GM19239 (cell line): Measurements from ENCODE around the gene EHD2.
"Not testable (repeated sequence)": the region's sequence is repeated elsewhere in the genome, so short reads cannot be mapped to it uniquely, and the experiment has no call there.

Experiments
- DNase-seq: peaks from one replicate; pipeline ENCODE4 v3.0.0; 2011; ENCODE audit warnings: low spot score; ENCODE audit not compliant: insufficient read length
- FAIRE-seq: peaks from 2 replicates; lab custom pipeline; 2011; peaks lifted over from hg19 to GRCh38; lab: Jason Lieb, UNC

EHD2 gene

GRCh38 chr19:47742634-47743033 lies 29.4 kb downstream of the EHD2 start:
- FAIRE-seq (no peak), DNase-seq (no peak)

- peak; percentile 95 for FAIRE-seq
Observed at GRCh38 chr19:47745010-47745901, 32.0 kb downstream of the EHD2 start, which contains the start of gene NOP53. Gene NOP53 (plus strand): TSS chr19:47745546. CDS start chr19:47745560, 14 bp downstream.

GRCh38 chr19:47746129-47746528 lies 32.9 kb downstream of the EHD2 start:
- not testable (repeated sequence) for FAIRE-seq, DNase-seq

More at GRCh38 chr19:47745010-47745901, 32.0 kb downstream of the EHD2 start, which contains the start of gene NOP53:
- peak; percentile 95 for DNase-seq

GRCh38 chr19:47749326-47749725 lies 36.1 kb downstream of the EHD2 start:
- DNase-seq: no peak

GRCh38 chr19:47750752-47751151 lies 37.5 kb downstream of the EHD2 start:
- DNase-seq (no peak), FAIRE-seq (no peak)

More at GRCh38 chr19:47749326-47749725, 36.1 kb downstream of the EHD2 start:
- no peak for FAIRE-seq

GRCh38 chr19:47752440-47753211 lies 39.4 kb downstream of the EHD2 start:
- DNase-seq: no peak
- FAIRE-seq: no peak

GRCh38 chr19:47754206-47755064 lies 41.2 kb downstream of the EHD2 start:
- FAIRE-seq (no peak), DNase-seq (no peak)

GRCh38 chr19:47755065-47755761 lies 42.0 kb downstream of the EHD2 start:
- FAIRE-seq (no peak), DNase-seq (no peak)

- FAIRE-seq: no peak
Observed at GRCh38 chr19:47755762-47756626, 42.8 kb downstream of the EHD2 start.

GRCh38 chr19:47756627-47756929 lies 43.4 kb downstream of the EHD2 start:
- DNase-seq: no peak
- no peak for FAIRE-seq

More at GRCh38 chr19:47755762-47756626, 42.8 kb downstream of the EHD2 start:
- no peak for DNase-seq

- DNase-seq: no peak
- no peak for FAIRE-seq
Observed at GRCh38 chr19:47756953-47757608, 43.9 kb downstream of the EHD2 start.

GRCh38 chr19:47757617-47758442 lies 44.6 kb downstream of the EHD2 start:
- DNase-seq: no peak
- no peak for FAIRE-seq

- DNase-seq: no peak
- no peak for FAIRE-seq
Observed at GRCh38 chr19:47758443-47758804, 45.2 kb downstream of the EHD2 start.

GRCh38 chr19:47760632-47760999 lies 47.4 kb downstream of the EHD2 start:
- FAIRE-seq (no peak), DNase-seq (no peak)

- no peak for DNase-seq
- no peak for FAIRE-seq
Observed at GRCh38 chr19:47761566-47761965, 48.3 kb downstream of the EHD2 start.

- FAIRE-seq (no peak), DNase-seq (no peak)
Observed at GRCh38 chr19:47762151-47762550, 48.9 kb downstream of the EHD2 start.

GRCh38 chr19:47762615-47763308 lies 49.5 kb downstream of the EHD2 start:
- DNase-seq: no peak
- no peak for FAIRE-seq
